ENCODE data around the gene MBNL3.
A peak's percentile ranks its signal among the peaks of the same experiment; 100 is the strongest.

The MBNL3 gene

GRCh38 chrX:132488180-132488705, 595 bp downstream of the MBNL3 start:
- peaks cover 42% of the 10 kb centered on the region for H3K79me2 ChIP-seq (ENCODE audit: insufficient read depth, low read length)
- H3K27ac ChIP-seq (ENCODE audit: low read depth, low read length, poor library complexity, severe bottlenecking) = peak overlapping the region; percentile 96
- no peaks in the 10 kb centered on the region for H3K27me3 ChIP-seq (ENCODE audit: insufficient read depth, low read length)

GRCh38 chrX:132486599-132487178, 2.1 kb downstream of the MBNL3 start:
- Histone ChIP-seq H3F3A (ENCODE audit: insufficient read depth, low read length) (no peaks in the 10 kb centered on the region), H3K9ac (ENCODE audit: low read length) (peak overlapping the region; percentile 94), H3K4me1 (ENCODE audit: insufficient read depth, low read length, severe bottlenecking) (peaks cover 79% of the 10 kb centered on the region), H2AFZ (ENCODE audit: low read length) (no peak overlapping the region), H3K9me3 (ENCODE audit: low read length) (no peaks in the 10 kb centered on the region), H3K4me3 (ENCODE audit: low read depth, low read length, poor library complexity, severe bottlenecking) (peak overlapping the region; percentile 71), H3K36me3 (ENCODE audit: insufficient read depth, low read length) (no peaks in the 10 kb centered on the region), H3K4me2 (ENCODE audit: low read length) (peak overlapping the region; percentile 66), H3K27ac (ENCODE audit: low read depth, low read length, poor library complexity, severe bottlenecking) (peak overlapping the region; percentile 96), H3K27me3 (ENCODE audit: insufficient read depth, low read length) (no peaks in the 10 kb centered on the region), H3K79me2 (ENCODE audit: insufficient read depth, low read length) (peaks cover 47% of the 10 kb centered on the region), H4K20me1 (ENCODE audit: insufficient read depth, low read length) (no peaks in the 10 kb centered on the region), H3K9me2 (ENCODE audit: low read depth, low read length) (no peaks in the 10 kb centered on the region)
- no peak for TF ChIP-seq EZH2 (IDR thresholded peaks at IDR 0.05; ENCODE audit: borderline replicate concordance, low read length)

More at GRCh38 chrX:132488180-132488705, 595 bp downstream of the MBNL3 start:
- Histone ChIP-seq H3K4me3 (ENCODE audit: low read depth, low read length, poor library complexity, severe bottlenecking) (peak overlapping the region; percentile 71), H3K4me1 (ENCODE audit: insufficient read depth, low read length, severe bottlenecking) (peaks cover 65% of the 10 kb centered on the region), H2AFZ (ENCODE audit: low read length) (no peak overlapping the region), H3K9me3 (ENCODE audit: low read length) (no peaks in the 10 kb centered on the region), H3K36me3 (ENCODE audit: insufficient read depth, low read length) (no peaks in the 10 kb centered on the region), H3F3A (ENCODE audit: insufficient read depth, low read length) (no peaks in the 10 kb centered on the region), H4K20me1 (ENCODE audit: insufficient read depth, low read length) (no peaks in the 10 kb centered on the region), H3K4me2 (ENCODE audit: low read length) (peak overlapping the region; percentile 66), H3K9ac (ENCODE audit: low read length) (peak overlapping the region; percentile 94), H3K9me2 (ENCODE audit: low read depth, low read length) (no peaks in the 10 kb centered on the region)
- no peak for TF ChIP-seq CTCF (IDR thresholded peaks at IDR 0.05; ENCODE audit: low read length)
- TF ChIP-seq EZH2 (IDR thresholded peaks at IDR 0.05; ENCODE audit: borderline replicate concordance, low read length) = no peak

- Histone ChIP-seq H3F3A (ENCODE audit: insufficient read depth, low read length) (no peaks in the 10 kb centered on the region), H3K79me2 (ENCODE audit: insufficient read depth, low read length) (peaks cover 60% of the 10 kb centered on the region), H3K9ac (ENCODE audit: low read length) (no peak overlapping the region; the same call in 1 of the 2 replicates), H3K9me2 (ENCODE audit: low read depth, low read length) (no peaks in the 10 kb centered on the region), H3K27me3 (ENCODE audit: insufficient read depth, low read length) (no peaks in the 10 kb centered on the region), H3K9me3 (ENCODE audit: low read length) (no peaks in the 10 kb centered on the region), H2AFZ (ENCODE audit: low read length) (no peak overlapping the region), H4K20me1 (ENCODE audit: insufficient read depth, low read length) (no peaks in the 10 kb centered on the region), H3K27ac (ENCODE audit: low read depth, low read length, poor library complexity, severe bottlenecking) (peak overlapping the region; percentile 97), H3K36me3 (ENCODE audit: insufficient read depth, low read length) (no peaks in the 10 kb centered on the region), H3K4me3 (ENCODE audit: low read depth, low read length, poor library complexity, severe bottlenecking) (peak overlapping the region; percentile 19), H3K4me1 (ENCODE audit: insufficient read depth, low read length, severe bottlenecking) (peaks cover 88% of the 10 kb centered on the region), H3K4me2 (ENCODE audit: low read length) (peak overlapping the region; percentile 58)
- TF ChIP-seq CTCF (IDR thresholded peaks at IDR 0.05; ENCODE audit: low read length) (no peak), EZH2 (IDR thresholded peaks at IDR 0.05; ENCODE audit: borderline replicate concordance, low read length) (no peak)
Observed at GRCh38 chrX:132483951-132484350, 4.9 kb downstream of the MBNL3 start.

Measured in OCI-LY1 (cell line).